HG03060 (cell line): Measurements from ENCODE around the gene ZNF629.

Experiments
- ATAC-seq: cut with Tn5 transposase; IDR thresholded peaks from one replicate; pipeline ENCODE4 v1.9.1; 2021; ENCODE audit warnings: low read depth, moderate number of reproducible peaks; ENCODE audit not compliant: unreplicated experiment

ZNF629 gene

GRCh38 chr16:30750201-30750600 lies 36.8 kb downstream of the ZNF629 start:
- no peak for ATAC-seq

DNA sequence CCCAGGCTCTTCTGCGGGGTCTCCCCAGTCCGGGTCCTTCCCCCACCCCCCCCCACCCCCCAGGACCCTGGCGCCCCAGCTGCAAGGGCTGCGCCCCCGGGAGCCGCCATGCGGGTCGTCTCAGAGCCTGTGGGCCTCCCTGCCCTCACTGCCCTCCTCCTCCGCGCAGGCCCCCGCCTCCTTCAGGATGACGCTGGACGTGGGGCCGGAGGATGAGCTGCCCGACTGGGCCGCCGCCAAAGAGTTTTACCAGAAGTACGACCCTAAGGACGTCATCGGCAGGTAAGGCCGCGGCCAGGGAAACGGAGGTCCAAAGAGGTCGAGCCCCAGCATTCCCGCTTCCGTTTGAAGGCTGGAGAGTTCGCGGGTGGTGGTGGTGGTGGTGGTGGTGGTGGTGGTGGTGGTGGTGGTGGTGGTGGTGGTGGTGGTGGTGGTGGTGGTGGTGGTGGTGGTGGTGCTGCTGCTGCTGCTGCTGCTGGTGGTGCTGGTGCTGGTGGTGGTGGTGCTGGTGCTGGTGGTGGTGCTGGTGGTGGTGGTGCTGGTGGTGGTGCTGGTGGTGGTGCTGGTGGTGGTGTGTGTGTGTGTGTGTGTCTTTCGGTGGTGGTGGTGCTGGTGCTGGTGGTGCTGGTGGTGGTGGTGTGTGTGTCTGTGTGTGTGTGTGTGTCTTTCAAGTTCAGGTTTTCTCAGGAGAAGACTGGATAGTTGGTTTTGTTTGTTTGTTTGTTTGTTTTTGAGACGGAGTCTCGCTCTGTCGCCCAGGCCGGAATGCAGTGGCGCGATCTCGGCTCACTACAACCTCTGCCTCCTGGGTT lies 38.2 kb downstream of the ZNF629 start:
- no peak for ATAC-seq

DNA sequence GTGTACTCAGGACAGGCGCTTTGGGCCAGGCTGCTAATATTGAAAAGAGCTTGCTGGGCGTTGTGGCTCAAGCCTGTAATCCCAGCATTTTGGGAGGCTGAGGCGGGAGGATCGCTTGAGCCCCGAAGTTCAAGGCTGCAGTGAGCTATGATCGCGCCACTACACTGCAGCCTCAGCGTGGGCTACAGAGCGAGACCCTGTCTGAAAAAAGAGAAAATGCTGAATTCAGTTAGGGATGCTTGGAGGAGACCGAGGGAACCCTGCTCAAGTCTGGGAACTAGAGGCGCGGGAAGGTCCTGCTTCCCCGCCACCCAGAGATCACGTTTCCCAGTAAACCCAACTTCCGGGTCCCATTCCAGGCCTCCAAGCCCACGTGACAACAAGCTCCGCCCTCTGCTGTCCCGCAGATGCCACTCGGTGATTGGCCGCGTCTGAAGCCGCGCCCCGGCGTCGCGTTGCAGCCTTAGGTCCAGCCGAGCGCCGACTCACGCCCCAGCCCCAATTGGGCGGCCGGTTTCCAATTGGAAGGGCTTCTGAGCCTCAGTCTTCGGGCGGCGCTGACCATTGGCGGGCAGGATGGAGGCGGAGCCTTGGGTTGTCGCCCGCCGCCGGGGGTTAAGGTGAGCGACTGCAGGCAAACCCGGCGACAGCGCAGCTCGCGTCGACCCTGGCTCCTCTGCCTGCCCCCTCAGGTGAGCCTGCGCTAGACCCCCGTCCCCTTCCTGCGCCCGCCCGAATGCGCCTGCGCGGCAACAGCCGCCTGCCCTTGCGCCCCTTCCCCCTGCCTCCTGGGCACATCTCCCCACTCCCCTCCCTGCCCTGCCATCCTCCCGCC lies 39.0 kb downstream of the ZNF629 start, which contains the start of gene PHKG2:
TSS of gene PHKG2 (plus strand) at position 627 of the 835 bp plus-strand sequence. CDS start 396 bp downstream, outside the sequence.
- peak; percentile 90 for ATAC-seq

DNA sequence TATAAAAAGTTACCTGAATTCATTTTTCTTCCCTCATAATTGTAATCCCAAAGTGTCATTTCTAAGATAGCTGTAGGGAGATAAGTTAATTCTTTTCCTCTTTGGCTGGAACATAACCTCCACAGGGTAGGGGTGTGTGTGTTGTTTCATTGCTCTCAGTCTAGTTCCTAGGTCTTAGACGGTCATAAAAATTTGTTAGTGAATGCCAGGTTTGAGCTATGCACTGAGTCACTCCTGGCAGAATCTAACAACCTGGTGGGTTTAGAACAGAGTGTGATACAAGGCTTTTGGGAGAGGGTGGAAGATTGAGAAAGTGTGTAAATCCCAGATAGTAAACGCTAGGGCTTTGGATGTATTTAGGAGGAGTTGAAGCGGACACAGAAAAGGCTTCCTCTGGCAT lies 39.7 kb downstream of the ZNF629 start:
- no peak for ATAC-seq

GRCh38 chr16:30746638-30747175 lies 40.3 kb downstream of the ZNF629 start:
- no peak for ATAC-seq

- no peak for ATAC-seq
Observed at GRCh38 chr16:30745082-30745481, 41.9 kb downstream of the ZNF629 start.

GRCh38 chr16:30744183-30744582 lies 42.8 kb downstream of the ZNF629 start:
- no peak for ATAC-seq

- ATAC-seq: no peak
Observed at GRCh38 chr16:30743716-30744115, 43.3 kb downstream of the ZNF629 start.

- ATAC-seq: no peak
Observed at GRCh38 chr16:30741461-30741914, 45.5 kb downstream of the ZNF629 start.

DNA sequence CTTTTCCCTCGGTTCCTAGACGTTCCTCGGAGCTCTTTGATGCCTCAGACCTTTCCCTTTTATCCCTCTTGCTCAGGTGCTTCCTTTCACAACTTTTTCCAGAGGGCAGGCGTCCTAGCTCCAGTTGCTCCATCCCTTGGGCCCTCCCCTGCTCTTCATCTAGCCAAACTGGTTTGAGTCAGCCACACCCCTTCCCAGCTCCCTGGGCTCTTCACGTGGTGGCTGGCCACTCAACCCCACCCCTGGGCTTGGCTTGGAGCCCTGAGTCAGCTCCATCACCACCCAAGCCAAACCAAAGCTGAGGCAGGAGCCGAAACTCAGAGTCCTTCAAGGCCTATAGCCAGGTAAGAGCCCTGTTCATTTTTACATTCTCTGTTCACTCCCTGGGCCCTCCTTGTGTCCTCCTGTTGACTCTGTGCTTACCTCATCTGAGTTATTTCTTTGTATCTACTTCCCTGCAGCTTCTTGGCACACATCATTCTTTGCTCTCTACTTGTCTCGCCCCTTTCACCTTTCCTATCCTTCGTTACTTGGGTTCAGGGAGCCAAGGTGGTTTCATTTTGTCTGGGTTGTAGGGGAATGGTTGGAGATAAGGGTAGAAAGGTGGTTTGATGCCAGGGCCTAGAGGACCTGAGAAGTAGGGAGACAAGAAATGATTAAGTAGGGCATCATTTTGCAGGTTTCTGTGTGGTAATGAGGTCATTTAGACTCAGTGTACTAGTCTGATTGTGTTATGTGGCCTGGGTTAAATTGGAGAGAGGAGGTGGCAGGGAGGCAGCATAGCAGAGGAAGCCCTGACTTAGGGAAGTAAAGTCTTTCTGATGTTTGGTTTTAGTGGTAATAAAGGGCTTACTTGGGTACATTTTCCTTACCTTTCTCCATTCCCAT lies 46.4 kb downstream of the ZNF629 start:
- ATAC-seq: no peak

- no peak for ATAC-seq
Observed at GRCh38 chr16:30738984-30739951, 47.7 kb downstream of the ZNF629 start.

DNA sequence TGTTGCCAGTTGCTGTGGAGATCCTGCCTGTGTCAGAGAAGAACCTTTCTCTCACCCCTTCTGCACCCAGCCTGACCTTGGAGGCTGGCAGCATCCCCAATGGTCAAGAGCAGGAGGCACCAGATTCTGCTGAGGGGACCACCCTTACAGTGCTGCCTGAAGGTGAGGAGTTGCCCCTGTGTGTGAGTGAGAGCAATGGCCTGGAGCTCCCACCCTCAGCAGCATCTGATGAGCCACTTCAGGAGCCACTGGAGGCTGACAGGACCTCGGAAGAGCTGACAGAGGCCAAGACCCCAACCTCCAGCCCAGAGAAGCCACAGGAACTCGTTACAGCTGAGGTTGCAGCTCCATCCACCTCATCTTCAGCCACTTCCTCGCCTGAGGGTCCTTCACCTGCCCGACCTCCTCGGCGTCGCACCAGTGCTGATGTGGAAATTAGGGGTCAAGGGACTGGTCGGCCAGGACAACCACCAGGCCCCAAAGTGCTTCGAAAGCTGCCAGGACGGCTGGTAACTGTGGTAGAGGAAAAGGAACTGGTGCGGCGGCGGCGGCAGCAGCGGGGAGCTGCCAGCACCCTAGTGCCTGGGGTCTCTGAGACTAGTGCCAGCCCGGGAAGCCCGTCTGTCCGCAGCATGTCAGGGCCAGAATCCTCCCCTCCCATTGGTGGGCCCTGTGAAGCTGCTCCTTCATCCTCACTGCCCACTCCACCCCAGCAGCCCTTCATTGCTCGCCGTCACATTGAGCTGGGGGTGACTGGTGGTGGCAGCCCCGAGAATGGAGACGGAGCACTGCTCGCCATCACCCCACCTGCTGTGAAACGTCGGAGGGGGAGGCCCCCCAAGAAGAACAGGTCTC lies 49.0 kb downstream of the ZNF629 start:
- ATAC-seq: no peak

DNA sequence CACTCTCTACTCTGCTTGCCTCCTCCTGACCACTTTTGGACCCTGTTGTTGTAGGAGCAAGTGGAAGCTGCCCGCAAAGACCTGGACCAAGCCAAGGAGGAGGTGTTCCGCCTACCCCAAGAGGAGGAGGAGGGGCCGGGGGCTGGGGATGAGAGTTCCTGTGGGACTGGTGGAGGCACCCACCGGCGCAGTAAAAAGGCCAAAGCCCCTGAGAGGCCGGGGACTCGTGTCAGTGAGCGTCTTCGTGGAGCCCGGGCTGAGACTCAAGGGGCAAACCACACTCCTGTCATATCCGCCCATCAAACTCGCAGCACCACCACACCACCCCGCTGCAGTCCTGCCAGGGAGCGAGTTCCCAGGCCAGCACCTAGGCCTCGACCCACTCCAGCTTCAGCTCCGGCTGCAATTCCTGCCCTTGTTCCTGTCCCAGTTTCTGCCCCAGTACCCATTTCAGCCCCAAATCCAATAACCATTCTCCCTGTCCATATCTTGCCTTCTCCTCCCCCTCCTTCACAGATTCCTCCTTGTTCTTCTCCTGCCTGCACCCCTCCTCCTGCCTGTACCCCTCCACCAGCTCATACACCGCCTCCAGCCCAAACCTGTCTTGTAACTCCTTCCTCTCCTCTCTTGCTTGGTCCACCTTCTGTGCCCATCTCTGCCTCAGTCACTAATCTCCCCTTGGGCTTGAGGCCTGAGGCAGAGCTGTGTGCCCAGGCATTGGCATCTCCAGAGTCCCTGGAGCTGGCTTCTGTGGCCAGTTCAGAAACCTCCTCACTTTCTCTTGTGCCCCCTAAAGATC lies 49.8 kb downstream of the ZNF629 start:
- no peak for ATAC-seq

GRCh38 chr16:30731411-30731810 lies 55.6 kb downstream of the ZNF629 start:
- no peak for ATAC-seq

DNA sequence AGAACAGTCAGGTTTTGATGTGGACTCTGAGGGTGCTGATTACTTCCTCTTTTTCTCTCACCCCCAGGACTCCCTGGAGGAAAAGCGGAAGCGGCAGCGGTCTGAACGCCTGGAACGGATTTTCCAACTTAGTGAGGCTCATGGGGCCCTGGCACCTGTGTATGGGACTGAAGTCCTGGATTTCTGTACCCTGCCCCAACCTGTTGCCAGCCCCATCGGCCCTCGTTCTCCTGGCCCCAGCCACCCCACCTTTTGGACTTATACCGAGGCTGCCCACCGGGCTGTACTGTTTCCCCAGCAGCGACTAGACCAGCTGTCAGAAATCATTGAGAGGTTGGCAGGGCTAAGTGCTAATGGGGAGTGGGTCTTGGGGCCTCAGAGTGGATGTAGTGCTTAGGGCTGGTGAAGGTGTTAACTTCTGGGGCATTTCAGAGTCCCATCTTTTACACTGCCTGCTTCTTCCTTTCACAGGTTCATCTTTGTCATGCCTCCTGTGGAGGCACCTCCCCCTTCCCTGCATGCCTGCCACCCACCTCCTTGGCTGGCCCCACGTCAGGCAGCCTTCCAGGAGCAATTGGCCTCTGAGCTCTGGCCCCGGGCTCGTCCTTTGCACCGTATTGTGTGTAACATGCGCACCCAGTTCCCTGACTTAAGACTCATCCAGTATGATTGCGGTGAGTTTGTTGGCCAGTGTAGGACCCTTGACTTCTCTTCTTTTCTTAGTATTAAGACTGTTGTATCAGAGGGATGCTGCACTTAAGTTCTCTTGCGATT lies 57.9 kb downstream of the ZNF629 start:
- ATAC-seq: no peak
